Measurements from ENCODE around the gene DUOXA2. TPM values are rescaled to one million over a fixed set of nuclear protein-coding genes. Genes with fewer than 3 reads are reported as not detected.

The DUOXA2 gene
- total RNA-seq, 1 experiment from 2014 or later, result 1.6 TPM

DNA sequence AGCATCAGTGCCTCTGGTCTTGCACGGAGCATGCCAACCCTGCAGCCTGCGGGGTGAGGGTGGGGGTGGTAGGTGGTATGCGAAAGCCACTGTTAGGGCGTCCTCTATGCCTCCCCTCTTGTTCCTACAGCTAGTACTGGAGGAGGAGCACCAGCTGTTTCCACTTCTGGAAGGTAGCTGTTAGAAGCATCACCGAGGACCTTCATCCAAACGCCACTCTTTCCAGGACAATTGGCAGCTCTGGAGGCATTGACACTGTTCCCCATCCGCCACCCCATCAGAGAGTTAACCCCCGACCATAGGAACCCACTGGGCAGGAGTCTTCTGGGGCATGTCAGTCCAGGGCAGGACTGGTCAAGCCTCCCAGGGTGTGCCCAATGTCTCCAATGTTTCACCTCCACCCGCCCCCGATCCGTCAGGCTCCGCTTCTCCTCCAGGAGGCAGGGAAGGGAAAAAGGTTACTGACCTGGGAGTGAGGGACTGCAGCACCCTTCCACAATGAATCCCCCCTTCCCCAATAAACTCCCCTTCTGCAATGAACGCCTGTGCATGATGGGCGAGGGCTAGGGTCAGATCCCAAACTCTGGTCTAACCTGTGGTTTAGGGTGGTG, 641 bp upstream of the DUOXA2 start:
- Mint-ChIP-seq H3K36me3 (ENCODE audit: insufficient read depth, unreplicated experiment) (peaks cover 11% of the 10 kb centered on the region), H3K4me1 (ENCODE audit: low read depth, unreplicated experiment) (peaks cover 17% of the 10 kb centered on the region), H3K4me3 (ENCODE audit: unreplicated experiment) (peak overlapping the region; percentile 77), H3K27ac (ENCODE audit: unreplicated experiment) (no peak overlapping the region), H3K9me3 (ENCODE audit: unreplicated experiment) (no peaks in the 10 kb centered on the region), H3K27me3 (ENCODE audit: insufficient read depth, unreplicated experiment) (peaks cover 4% of the 10 kb centered on the region)
- no peaks in the 10 kb centered on the region for H3K27me3 ChIP-seq (replicated peaks; ENCODE audit: control insufficient read depth, insufficient read depth, low read length)
- H3K9me3 ChIP-seq, result no peaks in the 10 kb centered on the region
- POLR2A ChIA-PET, result no interaction called here
- H3K4me1 ChIP-seq, result peaks cover 4% of the 10 kb centered on the region; the same call in 1 of the 2 replicates
- intact Hi-C loops (cut with micrococcal nuclease; ENCODE audit: unreplicated experiment), result no loop called here
- BruUV-seq (replicated peaks), result TSS peak; percentile 21
- no peak for TF ChIP-seq CTCF (IDR thresholded peaks at IDR 0.05; ENCODE audit: insufficient read depth in 1 of 2, low read depth in 1 of 2, low read length in 1 of 2, severe bottlenecking in 1 of 2, unreplicated experiment in 1 of 2)
- H3K36me3 ChIP-seq (ENCODE audit: control insufficient read depth, insufficient read depth, low read length), result no peaks in the 10 kb centered on the region
- CTCF ChIA-PET, result interaction anchor here (1.0 kb wide), 1 partner anchor 145 kb away, joined by 5 read pairs; no protein-coding TSS in a partner anchor
- DNase-seq, result no peak
- peak overlapping the region; percentile 31; the same call in 1 of the 2 replicates for H3K4me3 ChIP-seq (ENCODE audit: low read depth, low read length)

- ChIA-PET CTCF (interaction anchor here (1.5 kb wide), 1 partner anchor 9 kb away, joined by 4 read pairs; no protein-coding TSS in a partner anchor), POLR2A (interaction anchor here (0.5 kb wide), 1 partner anchor 23 kb away, joined by 3 read pairs; no protein-coding TSS in a partner anchor)
- no peaks in the 10 kb centered on the region for H3K36me3 ChIP-seq (ENCODE audit: control insufficient read depth, insufficient read depth, low read length)
- no peaks in the 10 kb centered on the region for H3K9me3 ChIP-seq
- no peak for TF ChIP-seq CTCF (IDR thresholded peaks at IDR 0.05; ENCODE audit: insufficient read depth in 1 of 2, low read depth in 1 of 2, low read length in 1 of 2, severe bottlenecking in 1 of 2, unreplicated experiment in 1 of 2)
- Mint-ChIP-seq H3K27me3 (ENCODE audit: insufficient read depth, unreplicated experiment) (peaks cover 4% of the 10 kb centered on the region), H3K9me3 (ENCODE audit: unreplicated experiment) (no peaks in the 10 kb centered on the region), H3K36me3 (ENCODE audit: insufficient read depth, unreplicated experiment) (peaks cover 11% of the 10 kb centered on the region), H3K27ac (ENCODE audit: unreplicated experiment) (no peak overlapping the region), H3K4me1 (ENCODE audit: low read depth, unreplicated experiment) (peaks cover 17% of the 10 kb centered on the region), H3K4me3 (ENCODE audit: unreplicated experiment) (peak overlapping the region; percentile 77)
- no peak for DNase-seq
- intact Hi-C loops (cut with micrococcal nuclease; ENCODE audit: unreplicated experiment), result loop anchor here (1.0 kb wide), 1 partner anchor 73 kb away; no protein-coding TSS in a partner anchor
- H3K4me1 ChIP-seq, result peaks cover 4% of the 10 kb centered on the region; the same call in 1 of the 2 replicates
- H3K27me3 ChIP-seq (replicated peaks; ENCODE audit: control insufficient read depth, insufficient read depth, low read length), result no peaks in the 10 kb centered on the region
- no peak overlapping the region for H3K4me3 ChIP-seq (ENCODE audit: low read depth, low read length)
- BruUV-seq (replicated peaks), result no TSS peak
These were observed 592 bp downstream of the DUOXA2 start for GRCh38 chr15:45114751-45115085.

- Histone ChIP-seq H3K4me1 (peaks cover 4% of the 10 kb centered on the region; the same call in 1 of the 2 replicates), H3K9me3 (no peaks in the 10 kb centered on the region), H3K4me3 (ENCODE audit: low read depth, low read length) (no peak overlapping the region), H3K36me3 (ENCODE audit: control insufficient read depth, insufficient read depth, low read length) (no peaks in the 10 kb centered on the region), H3K27me3 (replicated peaks; ENCODE audit: control insufficient read depth, insufficient read depth, low read length) (no peaks in the 10 kb centered on the region)
- POLR2A ChIA-PET, result interaction anchor here (0.5 kb wide), 1 partner anchor 23 kb away, joined by 3 read pairs; no protein-coding TSS in a partner anchor
- CTCF ChIA-PET, result interaction anchor here (1.5 kb wide), 1 partner anchor 8 kb away, joined by 4 read pairs; no protein-coding TSS in a partner anchor
- Mint-ChIP-seq H3K36me3 (ENCODE audit: insufficient read depth, unreplicated experiment) (peaks cover 11% of the 10 kb centered on the region), H3K4me3 (ENCODE audit: unreplicated experiment) (no peak overlapping the region), H3K27ac (ENCODE audit: unreplicated experiment) (no peak overlapping the region), H3K27me3 (ENCODE audit: insufficient read depth, unreplicated experiment) (peaks cover 4% of the 10 kb centered on the region), H3K4me1 (ENCODE audit: low read depth, unreplicated experiment) (peaks cover 17% of the 10 kb centered on the region), H3K9me3 (ENCODE audit: unreplicated experiment) (no peaks in the 10 kb centered on the region)
- no peak for DNase-seq
- TF ChIP-seq CTCF (IDR thresholded peaks at IDR 0.05; ENCODE audit: insufficient read depth in 1 of 2, low read depth in 1 of 2, low read length in 1 of 2, severe bottlenecking in 1 of 2, unreplicated experiment in 1 of 2), result no peak
- no TSS peak for BruUV-seq (replicated peaks)
- intact Hi-C loops (cut with micrococcal nuclease; ENCODE audit: unreplicated experiment), result no loop called here
These were observed 1.2 kb downstream of the DUOXA2 start for GRCh38 chr15:45115312-45115820.
